ENCODE results near the gene EPHB3.

EPHB3 gene

GRCh38 chr3:184610245-184610871 is 48.8 kb downstream of the EPHB3 start:
- Histone ChIP-seq H3K9ac (ENCODE audit: low read length) (no peak overlapping the region), H3K9me3 (replicated peaks; ENCODE audit: insufficient read depth, low read length) (no peaks in the 10 kb centered on the region), H3K36me3 (replicated peaks; ENCODE audit: insufficient read depth, low read length) (no peaks in the 10 kb centered on the region), H3K27ac (ENCODE audit: low read length) (no peak overlapping the region), H3F3A (ENCODE audit: insufficient read depth, low read length) (no peaks in the 10 kb centered on the region), H3K79me2 (ENCODE audit: low read length) (no peaks in the 10 kb centered on the region), H4K20me1 (ENCODE audit: insufficient read depth, low read length) (no peaks in the 10 kb centered on the region), H3K4me2 (ENCODE audit: low read depth, low read length) (no peak overlapping the region), H3K4me3 (ENCODE audit: low read length) (no peak overlapping the region), H2AFZ (ENCODE audit: low read length) (no peak overlapping the region), H3K9me2 (replicated peaks; ENCODE audit: insufficient read depth, low read length) (no peaks in the 10 kb centered on the region), H3K27me3 (replicated peaks; ENCODE audit: insufficient read depth, low read length) (peaks cover 31% of the 10 kb centered on the region), H3K4me1 (ENCODE audit: low read length) (no peaks in the 10 kb centered on the region)
- TF ChIP-seq, protein P1, sequence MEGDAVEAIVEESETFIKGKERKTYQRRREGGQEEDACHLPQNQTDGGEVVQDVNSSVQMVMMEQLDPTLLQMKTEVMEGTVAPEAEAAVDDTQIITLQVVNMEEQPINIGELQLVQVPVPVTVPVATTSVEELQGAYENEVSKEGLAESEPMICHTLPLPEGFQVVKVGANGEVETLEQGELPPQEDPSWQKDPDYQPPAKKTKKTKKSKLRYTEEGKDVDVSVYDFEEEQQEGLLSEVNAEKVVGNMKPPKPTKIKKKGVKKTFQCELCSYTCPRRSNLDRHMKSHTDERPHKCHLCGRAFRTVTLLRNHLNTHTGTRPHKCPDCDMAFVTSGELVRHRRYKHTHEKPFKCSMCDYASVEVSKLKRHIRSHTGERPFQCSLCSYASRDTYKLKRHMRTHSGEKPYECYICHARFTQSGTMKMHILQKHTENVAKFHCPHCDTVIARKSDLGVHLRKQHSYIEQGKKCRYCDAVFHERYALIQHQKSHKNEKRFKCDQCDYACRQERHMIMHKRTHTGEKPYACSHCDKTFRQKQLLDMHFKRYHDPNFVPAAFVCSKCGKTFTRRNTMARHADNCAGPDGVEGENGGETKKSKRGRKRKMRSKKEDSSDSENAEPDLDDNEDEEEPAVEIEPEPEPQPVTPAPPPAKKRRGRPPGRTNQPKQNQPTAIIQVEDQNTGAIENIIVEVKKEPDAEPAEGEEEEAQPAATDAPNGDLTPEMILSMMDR (IDR thresholded peaks at IDR 0.05; ENCODE audit: low read length), result no peak
- TF ChIP-seq EZH2 (optimal IDR thresholded peaks at IDR 0.05; ENCODE audit: low read depth, low read length) (no peak), EZH2phosphoT487 (IDR thresholded peaks at IDR 0.05; ENCODE audit: low read length) (no peak)
- DNase-seq, result no peak

DNA sequence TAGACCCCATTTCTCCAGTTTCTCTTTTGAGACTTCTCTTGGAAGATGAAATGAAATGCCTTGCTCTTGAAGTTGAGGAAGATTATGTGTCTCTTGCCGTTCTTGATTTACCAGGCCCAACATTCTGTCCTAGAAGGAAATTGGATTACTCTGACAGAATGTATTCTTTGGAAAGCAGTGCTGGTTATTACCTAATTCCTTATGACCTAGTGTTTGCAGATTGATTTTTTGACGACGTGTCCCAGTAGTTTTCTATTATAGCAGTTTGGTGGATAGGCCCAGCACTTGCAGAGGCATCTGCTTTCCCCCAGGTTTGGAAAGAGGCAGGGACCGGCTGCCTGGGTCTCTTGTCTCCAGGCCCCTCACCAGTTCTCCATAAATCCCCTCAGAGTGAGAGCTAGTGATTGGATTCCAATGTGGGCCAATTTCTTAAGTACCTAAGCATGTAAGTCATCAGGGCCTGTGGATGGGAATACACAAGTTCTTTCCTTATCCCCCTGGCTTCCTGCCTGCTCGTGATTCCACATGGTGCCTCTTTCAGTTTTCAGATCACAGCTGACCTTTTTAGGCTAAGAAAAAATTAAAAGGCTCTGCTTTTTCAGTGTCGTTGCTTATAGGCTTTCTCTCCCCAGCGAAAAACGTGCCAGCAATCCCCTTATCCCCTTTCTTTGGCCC is 50.2 kb downstream of the EPHB3 start:
- H3K27ac ChIP-seq (ENCODE audit: low read length), result no peak overlapping the region
- H3K9ac ChIP-seq (ENCODE audit: low read length), result no peak overlapping the region
- no peak overlapping the region for H2AFZ ChIP-seq (ENCODE audit: low read length)
- H3K9me3 ChIP-seq (replicated peaks; ENCODE audit: insufficient read depth, low read length), result no peaks in the 10 kb centered on the region
- no peaks in the 10 kb centered on the region for H4K20me1 ChIP-seq (ENCODE audit: insufficient read depth, low read length)
- no peak overlapping the region for H3K4me3 ChIP-seq (ENCODE audit: low read length)
- H3K27me3 ChIP-seq (replicated peaks; ENCODE audit: insufficient read depth, low read length), result peaks cover 26% of the 10 kb centered on the region
- TF ChIP-seq EZH2phosphoT487 (IDR thresholded peaks at IDR 0.05; ENCODE audit: low read length), result no peak
- TF ChIP-seq, protein P1 (IDR thresholded peaks at IDR 0.05; ENCODE audit: low read length), result no peak
- TF ChIP-seq EZH2 (optimal IDR thresholded peaks at IDR 0.05; ENCODE audit: low read depth, low read length), result no peak
- no peaks in the 10 kb centered on the region for H3K4me1 ChIP-seq (ENCODE audit: low read length)
- H3K36me3 ChIP-seq (replicated peaks; ENCODE audit: insufficient read depth, low read length), result no peaks in the 10 kb centered on the region
- no peak for DNase-seq
- no peak overlapping the region for H3K4me2 ChIP-seq (ENCODE audit: low read depth, low read length)
- H3K79me2 ChIP-seq (ENCODE audit: low read length), result no peaks in the 10 kb centered on the region
- H3F3A ChIP-seq (ENCODE audit: insufficient read depth, low read length), result no peaks in the 10 kb centered on the region
- H3K9me2 ChIP-seq (replicated peaks; ENCODE audit: insufficient read depth, low read length), result no peaks in the 10 kb centered on the region

DNA sequence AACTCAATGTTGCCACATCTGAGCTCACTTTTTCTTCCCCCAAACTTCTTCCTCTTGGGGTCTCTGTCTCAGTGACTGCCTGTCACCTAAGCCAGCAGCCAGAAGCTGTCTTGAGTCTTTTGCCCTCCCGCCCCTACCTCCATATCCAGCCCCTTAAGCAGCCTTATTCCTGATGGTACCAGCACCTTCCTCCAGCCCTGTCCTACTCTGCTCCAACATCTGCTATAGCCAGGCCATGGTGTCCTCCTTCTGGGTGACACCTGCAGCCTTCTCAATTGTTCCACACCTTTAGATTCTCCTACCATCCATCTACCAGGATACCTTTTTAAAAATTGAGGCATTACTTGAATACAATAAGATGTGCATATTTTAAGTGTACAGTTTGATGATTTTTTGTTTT is 53.8 kb downstream of the EPHB3 start:
- Histone ChIP-seq H3K27ac (ENCODE audit: low read length) (no peak overlapping the region), H3F3A (ENCODE audit: insufficient read depth, low read length) (no peaks in the 10 kb centered on the region), H3K79me2 (ENCODE audit: low read length) (no peaks in the 10 kb centered on the region), H3K4me3 (ENCODE audit: low read length) (no peak overlapping the region), H3K9me2 (replicated peaks; ENCODE audit: insufficient read depth, low read length) (no peaks in the 10 kb centered on the region), H3K4me1 (ENCODE audit: low read length) (no peaks in the 10 kb centered on the region), H3K9ac (ENCODE audit: low read length) (no peak overlapping the region), H3K27me3 (replicated peaks; ENCODE audit: insufficient read depth, low read length) (peaks cover 36% of the 10 kb centered on the region), H3K36me3 (replicated peaks; ENCODE audit: insufficient read depth, low read length) (no peaks in the 10 kb centered on the region), H4K20me1 (ENCODE audit: insufficient read depth, low read length) (no peaks in the 10 kb centered on the region), H3K9me3 (replicated peaks; ENCODE audit: insufficient read depth, low read length) (no peaks in the 10 kb centered on the region), H2AFZ (ENCODE audit: low read length) (no peak overlapping the region), H3K4me2 (ENCODE audit: low read depth, low read length) (no peak overlapping the region)
- no peak for DNase-seq
- TF ChIP-seq EZH2phosphoT487 (IDR thresholded peaks at IDR 0.05; ENCODE audit: low read length) (no peak), EZH2 (optimal IDR thresholded peaks at IDR 0.05; ENCODE audit: low read depth, low read length) (no peak)
- TF ChIP-seq, protein P1 (IDR thresholded peaks at IDR 0.05; ENCODE audit: low read length), result no peak
